SKM-1 treated with dmso at 0.1 percent for 144 hours (cell line): ENCODE measurements around the gene MYH15.

Experiments used
- DNase-seq: peaks from one replicate; lab custom pipeline; 2025; ENCODE audit not compliant: unreplicated experiment; lab: John Stamatoyannopoulos, UW

The MYH15 gene

DNA sequence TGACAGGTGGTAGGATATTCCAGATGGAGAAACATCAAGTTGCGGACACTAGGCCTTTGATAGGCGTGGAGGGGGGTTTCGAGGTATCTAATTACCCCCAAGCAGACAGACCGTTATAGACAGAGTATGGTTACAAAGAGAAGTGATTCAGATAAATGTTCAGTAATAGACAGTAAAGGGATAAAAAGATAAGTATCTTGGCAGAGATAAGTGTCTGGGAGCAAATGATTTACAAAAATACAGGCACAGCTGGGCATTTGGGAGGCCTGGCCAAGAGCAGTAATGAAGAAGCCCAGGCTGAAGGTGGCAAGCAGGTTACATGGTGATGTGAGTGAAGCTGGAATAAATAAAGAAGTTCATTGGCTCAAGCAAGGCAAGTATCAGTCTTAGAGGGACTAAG, 659 bp upstream of the MYH15 start:
- DNase-seq, result no peak

DNA sequence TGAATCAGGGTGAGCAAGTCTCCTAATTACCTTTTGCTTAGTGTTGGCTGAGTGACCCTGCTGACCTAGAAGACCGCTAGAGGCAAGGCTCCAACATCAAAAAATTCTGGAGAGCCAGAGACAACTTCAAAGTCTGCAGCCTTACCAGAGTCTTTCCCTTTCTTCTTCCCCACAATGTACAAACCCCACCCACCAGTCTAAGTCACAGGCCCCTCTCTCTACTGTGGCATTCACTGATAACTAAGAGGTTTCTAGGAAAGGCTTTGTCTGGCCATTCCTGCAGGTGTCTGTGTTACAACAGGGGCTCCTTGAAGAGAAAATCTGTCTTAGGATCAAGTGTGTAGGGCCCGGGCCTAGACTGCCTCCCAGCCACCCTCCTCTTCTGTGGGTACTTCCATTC, 525 bp downstream of the MYH15 start:
- no peak for DNase-seq

DNA sequence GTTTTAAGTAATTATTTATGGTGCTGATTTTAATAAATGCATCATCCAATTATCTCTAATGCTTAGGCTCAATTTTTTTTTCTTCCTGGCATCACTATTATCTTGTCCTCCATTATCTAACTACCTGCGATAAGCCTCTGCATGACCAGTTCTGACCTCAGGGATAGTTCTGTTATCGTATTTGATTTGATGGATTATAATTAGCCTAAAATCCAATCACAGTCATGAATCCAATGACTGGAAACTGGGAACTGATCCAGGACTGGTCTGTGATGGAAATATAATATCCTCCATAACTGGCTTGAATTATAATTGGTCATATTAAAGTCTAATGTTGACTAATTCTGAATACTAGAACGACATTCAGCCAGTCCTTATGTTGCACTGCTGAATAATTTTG, 1.1 kb downstream of the MYH15 start:
- DNase-seq, result no peak

DNA sequence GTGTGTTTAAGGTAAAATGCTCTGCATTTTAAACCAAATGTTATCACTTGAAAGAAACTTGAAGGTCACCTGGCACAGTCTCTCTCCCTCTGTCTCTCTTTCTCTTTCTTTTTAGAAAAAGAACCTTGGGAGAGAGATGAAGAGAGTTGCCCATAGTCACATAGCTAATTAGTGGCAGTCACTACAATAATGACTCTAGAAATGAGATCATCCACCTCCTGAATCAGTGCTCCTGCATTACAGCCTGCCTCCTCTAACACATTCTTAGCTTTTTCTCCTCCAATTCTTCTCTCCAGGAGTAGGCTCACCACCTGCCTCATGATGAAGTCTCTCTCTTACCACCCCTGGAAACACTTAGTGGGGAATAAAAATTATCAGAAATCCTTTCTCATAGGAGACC, 2.5 kb downstream of the MYH15 start:
- DNase-seq, result no peak

DNA sequence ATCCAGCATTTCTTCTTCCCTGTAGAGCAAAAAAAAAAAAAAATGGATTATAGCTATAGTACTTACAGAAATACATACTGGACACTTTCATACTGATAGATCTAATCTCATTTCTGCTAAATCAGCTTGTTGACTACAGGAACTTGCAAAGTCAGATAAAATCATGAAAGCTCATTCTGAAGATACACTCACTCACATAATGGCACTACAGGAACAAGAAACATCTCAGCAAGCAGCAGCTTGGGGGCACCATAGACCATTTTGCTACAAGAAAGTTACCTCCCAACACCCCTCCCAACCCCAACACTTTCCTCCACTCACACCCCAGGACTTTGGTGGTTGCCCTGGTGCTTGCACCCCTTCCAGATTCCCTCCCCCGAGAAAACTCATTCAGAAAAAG, 4.6 kb downstream of the MYH15 start:
- DNase-seq, result no peak

DNA sequence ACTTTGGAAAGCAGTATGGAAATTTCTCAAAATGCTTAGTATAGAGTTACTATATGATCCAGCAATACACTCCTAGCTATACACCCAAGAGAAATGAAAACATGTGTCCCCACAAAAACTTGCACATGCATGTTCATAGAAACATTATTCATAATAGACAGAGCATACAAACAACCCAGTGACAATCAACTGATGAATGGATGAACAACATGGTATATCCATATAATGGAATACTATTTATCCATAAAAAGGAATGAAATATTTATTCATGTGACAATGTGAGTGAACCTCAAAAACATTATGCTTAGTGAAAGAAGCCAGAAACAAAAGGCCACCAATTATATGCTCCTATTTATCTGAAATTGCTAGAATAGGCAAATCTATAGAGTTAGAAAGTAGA, 6.7 kb downstream of the MYH15 start:
- no peak for DNase-seq

DNA sequence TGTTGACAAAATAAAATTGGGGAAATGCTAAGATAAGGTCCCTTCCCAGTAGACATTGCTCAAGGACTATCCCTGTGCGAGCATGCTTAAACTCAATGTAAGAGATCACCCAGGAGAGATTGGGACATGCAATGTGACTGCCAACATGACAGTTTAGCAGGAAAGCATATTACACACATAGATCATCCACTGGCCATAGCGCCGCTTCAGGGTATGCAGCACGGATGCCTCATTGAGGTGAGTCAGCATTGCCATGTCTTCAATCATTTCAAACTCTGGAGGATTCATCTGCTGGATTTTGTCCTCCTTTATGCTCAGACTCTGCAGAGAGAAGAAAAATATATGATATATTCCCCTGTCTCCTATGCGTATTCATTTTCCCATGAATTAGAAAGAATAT, 8.9 kb downstream of the MYH15 start:
- no peak for DNase-seq

DNA sequence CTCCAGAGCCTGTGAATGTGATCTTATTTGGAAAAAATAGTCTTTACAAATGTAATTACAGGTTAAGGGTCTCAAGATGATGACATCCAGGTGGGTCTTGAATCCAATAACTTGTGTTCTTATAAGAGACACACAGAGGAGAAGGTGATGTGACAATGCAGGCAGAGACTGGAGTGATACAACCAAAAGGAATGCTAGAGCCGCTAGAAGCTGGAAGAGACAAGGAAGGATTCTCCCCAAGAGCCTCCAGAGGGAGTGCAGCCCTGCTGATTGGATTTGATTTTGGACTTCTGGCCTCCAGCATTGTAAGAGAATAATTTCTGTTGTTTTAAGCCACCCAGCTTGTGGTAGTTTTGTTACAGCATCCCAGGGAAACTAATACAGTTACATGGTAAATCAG, 9.7 kb downstream of the MYH15 start:
- DNase-seq, result no peak

DNA sequence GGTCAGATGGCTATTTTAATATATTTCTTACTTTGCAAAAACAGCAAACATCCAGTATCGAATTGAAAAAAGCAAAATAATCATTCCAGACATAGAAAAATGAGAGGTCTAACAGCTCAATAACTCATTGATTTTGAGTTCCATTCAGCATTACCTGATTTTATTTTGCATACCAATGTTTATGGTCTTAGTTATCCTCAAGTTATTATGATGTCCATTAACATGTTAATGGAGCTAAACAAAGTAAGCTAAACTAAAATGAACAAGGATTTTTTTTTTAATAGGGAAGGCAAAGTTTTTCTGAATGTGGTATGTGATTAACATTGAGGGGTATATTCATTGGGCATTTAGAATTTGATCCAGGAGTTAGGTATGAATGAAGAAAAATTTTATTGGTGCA, 13.1 kb downstream of the MYH15 start:
- no peak for DNase-seq

DNA sequence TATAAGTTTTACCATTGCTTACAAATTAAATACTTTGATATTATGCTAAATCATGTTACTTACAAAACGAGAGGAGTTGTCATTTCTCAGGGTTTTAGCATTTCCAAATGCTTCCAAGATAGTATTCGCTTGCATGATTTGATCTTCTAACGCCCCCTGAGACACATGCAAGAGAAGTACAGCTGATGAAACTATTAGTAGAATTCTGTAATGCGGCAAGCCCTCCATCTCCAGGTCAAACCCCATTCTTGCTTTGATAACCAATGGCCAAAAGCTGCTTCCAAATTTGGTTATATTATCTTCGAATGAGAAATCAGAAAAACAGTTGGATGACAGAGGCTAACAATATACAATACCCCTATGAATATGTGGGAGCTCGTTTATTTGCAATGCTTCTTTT, 14.7 kb downstream of the MYH15 start:
- DNase-seq, result no peak

DNA sequence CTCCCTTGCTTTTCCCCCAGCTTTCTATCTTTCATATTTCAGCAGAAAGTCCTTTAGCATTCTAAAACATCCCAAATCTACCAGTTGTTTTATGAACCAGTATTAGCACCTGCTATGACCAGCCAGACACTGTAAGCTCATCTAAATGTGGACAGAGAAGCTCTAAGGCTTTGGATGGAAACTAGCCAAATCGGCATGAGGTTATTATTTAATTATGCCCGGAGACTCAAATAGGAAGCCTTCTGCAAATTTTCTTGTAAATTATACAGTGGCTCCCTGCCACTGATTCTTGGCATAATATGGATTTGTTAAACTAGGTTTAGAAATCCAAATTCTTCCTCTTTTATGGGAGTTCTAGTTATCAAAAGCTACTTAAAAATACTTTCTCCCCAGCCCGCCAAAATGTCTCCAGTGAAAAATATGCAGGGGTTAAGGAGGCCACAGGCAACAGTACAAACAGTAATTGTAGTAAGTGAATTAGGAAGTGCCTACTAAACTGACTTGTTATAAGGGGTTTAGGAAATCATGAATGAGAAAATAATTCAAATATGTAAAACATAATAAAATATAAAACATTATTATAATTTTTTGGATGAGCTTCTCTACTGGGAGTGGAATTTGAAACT, 15.4 kb downstream of the MYH15 start:
- no peak for DNase-seq

DNA sequence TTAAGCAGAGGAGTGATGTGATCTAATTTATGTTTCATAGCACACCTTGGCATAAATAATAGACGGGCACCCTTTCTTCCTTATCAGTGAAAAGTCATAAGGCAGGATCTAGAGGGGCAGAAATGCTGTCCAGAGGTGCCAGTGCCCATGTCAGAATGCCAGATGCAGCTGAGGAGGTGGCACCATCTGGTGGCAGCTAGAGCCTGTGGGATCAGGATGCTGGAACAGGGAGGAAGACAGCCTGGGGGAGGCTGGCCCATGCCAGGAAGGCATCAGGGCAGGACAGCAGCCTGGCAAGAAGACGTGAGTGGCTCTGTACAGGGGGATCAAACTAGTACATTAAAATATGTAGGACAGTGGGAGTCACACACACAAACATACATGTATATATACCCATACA, 16.5 kb downstream of the MYH15 start:
- no peak for DNase-seq

DNA sequence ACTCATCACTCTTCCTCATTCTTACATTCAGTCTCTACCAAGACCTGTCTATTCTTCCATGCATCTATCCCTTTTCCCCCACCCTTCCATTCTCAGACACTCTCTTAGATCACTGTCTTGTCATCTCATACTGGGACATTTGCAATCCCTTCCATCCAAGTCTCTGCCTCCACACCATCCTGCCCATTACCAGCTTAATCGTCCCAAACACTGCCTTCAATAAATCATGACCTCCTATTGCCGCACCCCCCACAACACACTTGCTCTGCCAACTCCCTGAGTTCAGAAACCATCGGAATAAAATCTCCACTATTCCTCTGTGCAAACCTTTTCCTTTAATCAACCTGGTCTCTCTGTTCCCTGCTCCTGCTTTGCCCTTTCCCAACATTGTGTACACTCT, 18.9 kb downstream of the MYH15 start:
- no peak for DNase-seq

DNA sequence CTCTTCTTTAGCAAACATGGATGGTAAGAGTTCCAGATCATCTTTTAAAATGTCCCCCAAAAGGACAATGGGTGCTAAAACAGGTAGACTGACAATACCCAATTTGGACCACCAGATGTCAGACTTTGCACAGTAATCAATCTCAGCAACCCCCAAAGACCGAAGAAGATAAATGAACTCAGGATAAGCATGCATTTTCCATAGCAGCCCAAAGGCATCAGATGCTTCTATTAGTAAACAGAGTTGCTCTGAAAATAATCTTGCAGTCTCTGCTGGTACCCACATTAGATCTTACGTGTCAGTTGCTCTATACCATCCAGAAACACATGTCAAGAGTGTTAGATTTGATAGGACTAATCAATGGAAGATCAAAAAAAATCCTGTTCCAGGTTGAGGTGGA, 20.6 kb downstream of the MYH15 start:
- peak; percentile 32 for DNase-seq

DNA sequence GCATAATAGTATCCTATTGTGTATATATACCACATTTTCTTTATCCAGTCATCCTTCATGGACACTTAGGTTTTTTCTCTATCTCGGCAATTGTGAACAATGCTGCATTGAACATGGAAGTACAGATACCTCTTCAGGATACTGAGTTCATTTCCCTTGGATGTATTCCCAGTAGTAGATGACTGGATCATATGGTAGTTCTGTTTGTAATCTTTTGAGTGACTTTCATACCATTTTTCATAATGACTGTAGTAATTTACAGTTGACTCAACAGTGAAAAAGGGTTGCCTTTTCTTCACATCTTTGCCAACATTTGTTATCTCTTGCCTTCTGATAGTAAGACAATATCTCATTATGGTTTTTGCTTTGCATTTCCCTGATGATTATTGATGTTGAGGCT, 21.8 kb downstream of the MYH15 start:
- no peak for DNase-seq

DNA sequence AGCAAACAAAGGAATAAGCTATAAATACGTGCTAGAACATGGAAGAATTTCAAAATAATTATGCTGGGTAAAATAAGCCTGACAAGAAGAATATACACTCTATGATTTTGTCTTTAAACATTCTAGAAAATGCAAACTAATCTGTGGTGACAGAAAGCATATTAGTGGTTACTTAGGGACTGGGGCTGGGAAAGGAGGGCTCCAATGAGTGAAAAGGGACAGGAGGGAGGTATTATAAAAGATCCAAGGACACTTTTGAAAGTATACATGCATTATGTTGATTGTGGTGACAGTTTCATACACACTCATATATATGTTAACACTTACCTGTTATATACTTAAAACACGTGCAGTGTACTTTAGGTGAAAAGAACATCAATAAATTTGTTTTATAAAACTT, 23.0 kb downstream of the MYH15 start:
- no peak for DNase-seq

DNA sequence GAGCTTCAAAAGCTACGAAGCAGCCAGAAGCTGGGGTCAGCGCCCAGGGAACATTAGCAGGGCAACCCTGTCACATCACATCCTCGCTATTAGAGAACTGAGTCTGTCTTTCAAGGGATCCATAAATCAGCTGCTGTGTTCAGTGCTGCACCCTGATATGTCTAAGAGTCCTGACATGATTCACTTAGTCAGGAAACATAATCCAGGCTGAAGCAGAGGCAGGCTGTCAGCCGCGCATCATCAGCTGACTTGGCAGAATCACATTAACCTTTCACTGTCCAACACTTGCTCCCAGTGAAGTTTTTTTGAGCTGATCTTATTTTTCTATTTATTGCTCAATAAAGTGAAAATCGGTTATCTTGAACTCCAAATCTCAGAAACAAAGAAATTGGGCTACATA, 23.5 kb downstream of the MYH15 start:
- DNase-seq, result no peak

DNA sequence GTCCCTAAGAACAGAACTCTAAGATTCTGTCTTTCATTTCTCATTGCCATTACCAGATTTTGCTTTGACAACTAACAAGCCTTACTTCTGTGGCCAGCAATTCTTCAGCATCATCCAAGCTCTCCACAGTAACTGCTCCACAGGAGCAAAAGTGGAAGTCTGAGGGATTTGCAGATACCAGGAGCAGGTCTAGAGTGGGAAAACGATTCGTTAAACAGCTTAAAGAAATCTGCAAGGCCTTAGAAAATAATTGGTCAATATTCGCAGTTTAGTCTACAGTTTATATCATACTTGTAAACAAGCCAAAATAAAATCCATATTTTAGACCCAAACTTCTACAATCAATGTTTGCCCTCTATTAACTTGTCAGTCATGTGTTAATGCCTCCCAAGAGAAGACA, 24.1 kb downstream of the MYH15 start:
- DNase-seq, result no peak

DNA sequence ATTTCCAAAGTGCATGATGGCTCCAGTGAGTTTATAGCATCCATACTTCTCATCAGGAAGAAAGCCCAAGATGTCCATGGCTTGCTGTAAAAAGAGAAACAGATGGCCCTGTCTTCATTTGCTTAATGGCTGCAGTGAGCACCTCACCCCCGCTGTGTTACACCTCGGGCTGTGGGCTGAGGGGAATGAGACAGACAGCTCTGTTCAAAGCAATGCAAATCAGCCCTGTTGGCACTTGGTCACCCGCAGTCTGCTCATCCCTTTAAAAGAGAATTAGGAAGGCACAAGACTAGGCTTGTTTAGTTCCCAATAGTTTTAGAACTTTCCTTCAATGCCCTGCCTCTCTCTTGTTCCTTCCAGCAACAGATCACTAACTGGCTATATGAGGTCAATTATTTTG, 25.2 kb downstream of the MYH15 start:
- DNase-seq, result no peak

DNA sequence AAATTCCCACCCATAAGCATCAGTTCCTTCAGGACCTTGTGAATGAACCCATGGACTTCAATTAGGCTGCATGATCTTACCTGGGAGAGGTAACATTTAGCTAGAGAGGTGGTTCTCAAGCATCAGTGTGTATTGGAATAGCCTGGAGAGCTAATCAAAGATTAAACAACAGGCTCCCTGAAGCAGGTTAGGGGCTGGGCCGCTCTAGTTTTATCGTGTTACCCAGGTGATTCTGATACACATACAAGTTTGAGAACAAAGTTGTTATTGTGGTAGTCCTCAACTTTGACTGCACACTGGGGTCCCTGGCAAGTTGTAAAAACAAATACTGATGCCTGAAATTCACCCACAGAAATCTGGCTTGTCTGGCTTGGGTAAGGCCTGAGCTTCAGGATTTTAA, 31.2 kb downstream of the MYH15 start:
- no peak for DNase-seq

DNA sequence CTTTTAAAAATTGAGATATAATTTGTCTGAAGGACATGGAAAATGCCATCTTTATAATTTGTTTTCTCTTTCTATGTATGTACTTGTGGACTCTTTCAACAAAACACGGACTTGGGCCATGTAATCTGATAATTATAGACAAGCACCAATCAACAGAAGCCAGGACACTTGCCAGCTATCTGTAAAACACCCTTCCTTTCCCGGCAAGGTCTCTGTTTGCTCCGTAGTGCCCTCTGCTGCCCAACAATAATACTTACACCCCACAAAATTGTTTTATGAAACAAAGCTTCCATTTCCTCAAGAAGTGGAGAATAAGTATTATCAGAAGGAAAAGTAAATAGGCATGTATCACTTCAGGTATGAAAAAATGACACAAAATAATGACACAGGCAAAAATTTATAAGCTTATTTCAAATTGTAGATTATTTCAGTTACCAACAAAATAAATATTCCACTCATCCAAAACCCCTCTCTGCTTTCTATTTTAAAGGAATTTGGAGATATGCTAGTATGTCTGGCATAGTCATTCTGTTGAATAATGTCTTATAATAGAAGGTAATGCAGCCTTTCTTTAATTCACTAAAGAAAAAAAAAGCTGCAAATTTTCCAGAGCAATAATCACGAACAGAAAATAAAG, 32.8 kb downstream of the MYH15 start:
- peak; percentile 49 for DNase-seq

DNA sequence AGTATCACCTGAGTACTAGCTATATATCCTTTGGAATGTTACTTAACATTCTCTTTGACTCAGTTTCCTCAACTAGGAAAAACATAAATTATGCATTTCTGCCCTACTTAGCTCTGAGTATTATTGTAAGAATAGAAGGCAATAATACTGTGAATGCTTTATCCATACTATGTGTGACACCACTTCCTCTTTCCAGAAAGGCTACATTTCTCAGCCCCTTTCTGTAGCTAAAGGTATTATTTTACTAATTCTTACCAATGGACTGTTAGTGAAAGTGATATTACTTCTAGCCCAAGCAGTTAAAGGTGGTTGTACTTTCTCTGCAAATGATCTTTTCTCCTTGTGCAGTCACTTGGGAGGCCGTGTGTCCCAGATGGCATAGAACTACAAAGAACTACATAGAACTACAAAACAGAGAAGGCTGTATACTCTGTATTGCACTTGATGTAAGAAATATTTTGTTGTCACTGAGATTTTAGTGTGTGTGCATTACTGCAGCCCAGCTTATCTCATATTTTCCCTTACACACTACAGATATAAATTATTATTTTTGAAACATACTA, 35.1 kb downstream of the MYH15 start:
- no peak for DNase-seq

DNA sequence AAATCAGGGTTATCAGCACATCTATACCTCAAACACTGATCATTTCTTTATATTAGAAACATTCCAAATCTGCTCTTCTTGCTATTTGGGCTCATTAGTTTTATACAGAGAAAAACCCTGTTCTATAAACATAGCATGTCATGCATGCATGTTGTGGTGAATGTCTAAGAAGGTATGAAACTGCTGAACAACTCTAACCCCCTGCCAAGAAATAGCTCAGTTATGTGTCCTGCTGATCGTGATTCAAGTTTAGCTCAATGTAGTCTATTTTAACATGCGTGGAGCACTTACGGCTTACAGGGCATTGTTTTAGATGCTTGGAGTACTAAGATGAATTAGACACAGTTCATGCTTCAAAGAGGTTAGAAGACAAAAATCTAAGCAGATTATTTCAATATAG, 35.8 kb downstream of the MYH15 start:
- DNase-seq, result no peak
